ENCODE results near the gene LRRC7. TPM values are rescaled to one million over a fixed set of nuclear protein-coding genes. Genes with fewer than 3 reads are reported as not detected.
"Not testable (repeated sequence)": the region's sequence is repeated elsewhere in the genome, so short reads cannot be mapped to it uniquely, and the experiment has no call there.

The LRRC7 gene
- total RNA-seq, 1 donor from 2014 or later = 7.8 TPM

DNA sequence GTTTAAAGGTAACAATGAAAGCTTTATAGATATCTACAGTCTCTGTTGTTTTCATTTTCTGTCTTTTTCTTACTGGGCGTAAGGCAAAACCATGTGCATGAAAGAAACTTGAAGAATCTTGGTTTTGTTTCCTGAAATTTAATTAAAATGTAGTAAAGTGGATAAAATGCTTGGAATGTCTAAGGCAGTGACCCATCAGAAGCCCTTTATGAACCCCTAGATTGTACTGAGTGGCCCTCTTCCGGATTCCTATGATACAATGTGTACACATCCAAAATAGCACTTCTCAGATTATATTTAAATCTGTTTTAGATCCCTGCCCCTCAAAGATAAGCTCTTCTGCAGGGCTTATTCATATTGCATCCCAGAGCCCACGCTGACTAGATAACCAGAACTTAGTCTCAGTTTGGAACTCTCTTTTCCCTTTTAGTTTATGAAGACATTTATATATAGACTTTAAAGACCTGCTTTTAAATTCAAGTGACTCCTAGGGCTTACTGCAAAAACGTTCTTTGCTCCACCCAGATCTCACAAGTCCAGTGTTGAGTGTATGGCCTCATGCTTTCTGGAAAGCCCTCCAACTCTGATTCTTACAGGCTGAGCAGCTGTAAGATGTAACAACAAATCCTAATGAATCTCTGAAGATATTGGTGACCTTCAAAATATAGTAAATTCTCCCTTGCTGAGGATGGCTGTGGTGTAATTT lies 142.9 kb downstream of the LRRC7 start:
- DNase-seq (ENCODE audit: low spot score, unreplicated experiment) = no peak
- TF ChIP-seq, protein P1, sequence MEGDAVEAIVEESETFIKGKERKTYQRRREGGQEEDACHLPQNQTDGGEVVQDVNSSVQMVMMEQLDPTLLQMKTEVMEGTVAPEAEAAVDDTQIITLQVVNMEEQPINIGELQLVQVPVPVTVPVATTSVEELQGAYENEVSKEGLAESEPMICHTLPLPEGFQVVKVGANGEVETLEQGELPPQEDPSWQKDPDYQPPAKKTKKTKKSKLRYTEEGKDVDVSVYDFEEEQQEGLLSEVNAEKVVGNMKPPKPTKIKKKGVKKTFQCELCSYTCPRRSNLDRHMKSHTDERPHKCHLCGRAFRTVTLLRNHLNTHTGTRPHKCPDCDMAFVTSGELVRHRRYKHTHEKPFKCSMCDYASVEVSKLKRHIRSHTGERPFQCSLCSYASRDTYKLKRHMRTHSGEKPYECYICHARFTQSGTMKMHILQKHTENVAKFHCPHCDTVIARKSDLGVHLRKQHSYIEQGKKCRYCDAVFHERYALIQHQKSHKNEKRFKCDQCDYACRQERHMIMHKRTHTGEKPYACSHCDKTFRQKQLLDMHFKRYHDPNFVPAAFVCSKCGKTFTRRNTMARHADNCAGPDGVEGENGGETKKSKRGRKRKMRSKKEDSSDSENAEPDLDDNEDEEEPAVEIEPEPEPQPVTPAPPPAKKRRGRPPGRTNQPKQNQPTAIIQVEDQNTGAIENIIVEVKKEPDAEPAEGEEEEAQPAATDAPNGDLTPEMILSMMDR (IDR thresholded peaks at IDR 0.05; ENCODE audit: unreplicated experiment) = no peak
- Mint-ChIP-seq H3K27ac (no peak overlapping the region), H3K4me3 (ENCODE audit: low read depth) (no peak overlapping the region), H3K36me3 (ENCODE audit: insufficient read depth) (no peaks in the 10 kb centered on the region), H3K9me3 (ENCODE audit: low read depth) (no peaks in the 10 kb centered on the region), H3K4me1 (ENCODE audit: low read depth) (peaks cover 3% of the 10 kb centered on the region), H3K27me3 (no peaks in the 10 kb centered on the region)

DNA sequence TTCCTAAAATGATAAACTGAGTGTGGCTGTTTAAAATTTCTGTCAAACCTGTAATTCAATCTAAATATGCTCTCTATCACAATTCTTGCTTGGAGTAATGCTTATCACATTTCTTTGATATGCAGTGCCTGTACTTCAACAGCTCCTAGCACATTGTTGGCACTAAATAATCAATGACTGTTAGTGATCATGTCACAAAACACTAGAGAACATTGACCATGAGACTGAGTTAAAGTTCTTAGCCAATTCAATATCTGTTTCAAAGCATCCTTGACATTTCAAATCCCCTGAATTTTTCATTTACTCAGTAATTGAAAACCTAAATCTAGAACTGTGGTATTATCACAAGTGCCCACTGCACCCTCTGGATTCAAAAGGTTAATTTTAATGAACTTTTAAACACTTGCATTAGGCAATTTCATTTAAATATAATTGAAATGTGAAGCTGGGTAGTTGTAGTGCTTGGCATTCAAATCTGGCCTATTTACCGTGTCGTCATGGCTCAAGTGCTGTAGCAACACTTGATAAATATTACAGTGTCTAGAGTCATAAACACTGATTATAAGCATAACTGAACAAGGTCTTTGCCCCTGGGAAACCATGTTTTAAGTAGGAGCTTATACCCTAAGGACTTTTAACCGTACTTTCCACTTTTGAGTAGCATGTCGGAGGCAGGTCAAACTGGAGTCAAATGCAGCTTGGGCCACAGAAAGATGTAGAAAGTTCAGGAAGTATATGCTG lies 143.6 kb downstream of the LRRC7 start:
- TF ChIP-seq, protein P1 (IDR thresholded peaks at IDR 0.05; ENCODE audit: unreplicated experiment) = no peak
- Mint-ChIP-seq H3K27me3 (no peaks in the 10 kb centered on the region), H3K4me1 (ENCODE audit: low read depth) (peaks cover 3% of the 10 kb centered on the region), H3K27ac (no peak overlapping the region), H3K9me3 (ENCODE audit: low read depth) (no peaks in the 10 kb centered on the region), H3K4me3 (ENCODE audit: low read depth) (no peak overlapping the region), H3K36me3 (ENCODE audit: insufficient read depth) (no peaks in the 10 kb centered on the region)
- no peak for DNase-seq (ENCODE audit: low spot score, unreplicated experiment)

DNA sequence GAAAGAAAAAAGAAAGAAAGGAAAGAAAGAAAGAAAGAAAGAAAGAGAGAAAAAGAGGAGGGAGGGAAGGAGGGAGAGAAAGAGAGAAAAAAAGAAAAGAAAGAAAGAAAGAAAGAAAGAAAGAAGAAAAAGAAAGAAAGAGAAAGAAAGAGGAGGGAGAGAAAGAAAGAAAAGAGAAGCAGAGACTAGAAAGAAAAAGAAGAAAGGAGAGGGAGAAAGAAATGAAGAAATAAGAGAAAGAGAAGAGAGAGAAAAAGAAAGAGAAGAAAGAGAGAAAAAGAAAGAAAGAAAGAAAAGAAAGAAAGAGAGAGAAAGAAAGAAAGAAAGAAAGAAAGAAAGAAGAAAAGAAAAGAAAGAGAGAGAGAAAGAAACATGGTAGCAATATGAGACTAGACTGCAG lies 150.1 kb downstream of the LRRC7 start:
- DNase-seq (ENCODE audit: low spot score, unreplicated experiment); H3K36me3 Mint-ChIP-seq (ENCODE audit: insufficient read depth); H3K4me3 Mint-ChIP-seq (ENCODE audit: low read depth); H3K9me3 Mint-ChIP-seq (ENCODE audit: low read depth); H3K27ac Mint-ChIP-seq; H3K27me3 Mint-ChIP-seq; H3K4me1 Mint-ChIP-seq (ENCODE audit: low read depth): not testable (repeated sequence)

DNA sequence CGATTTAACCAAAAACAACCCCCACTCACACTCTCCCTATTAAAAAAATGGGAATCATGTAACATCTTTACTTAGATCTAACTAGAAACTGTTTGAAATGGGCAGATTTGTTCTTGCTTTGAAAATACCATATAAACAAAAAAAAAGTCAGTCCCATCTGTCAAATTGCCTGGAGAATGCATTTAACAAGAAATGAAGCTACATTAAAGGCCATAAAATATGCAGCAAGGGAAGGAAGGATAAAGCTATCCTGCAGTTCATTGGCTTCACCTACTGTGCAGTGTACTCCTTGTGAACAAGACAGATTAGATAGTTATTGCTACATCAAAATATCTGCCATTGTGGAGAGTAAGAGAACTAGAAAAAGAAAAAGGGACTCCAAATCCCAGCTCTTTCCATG lies 160.5 kb downstream of the LRRC7 start:
- Mint-ChIP-seq H3K4me1 (ENCODE audit: low read depth) (peaks cover 6% of the 10 kb centered on the region), H3K27me3 (no peaks in the 10 kb centered on the region), H3K9me3 (ENCODE audit: low read depth) (peaks cover 6% of the 10 kb centered on the region), H3K4me3 (ENCODE audit: low read depth) (no peak overlapping the region), H3K36me3 (ENCODE audit: insufficient read depth) (peaks cover 5% of the 10 kb centered on the region), H3K27ac (no peak overlapping the region)
- no peak for DNase-seq (ENCODE audit: low spot score, unreplicated experiment)
- TF ChIP-seq, protein P1 (IDR thresholded peaks at IDR 0.05; ENCODE audit: unreplicated experiment) = no peak

DNA sequence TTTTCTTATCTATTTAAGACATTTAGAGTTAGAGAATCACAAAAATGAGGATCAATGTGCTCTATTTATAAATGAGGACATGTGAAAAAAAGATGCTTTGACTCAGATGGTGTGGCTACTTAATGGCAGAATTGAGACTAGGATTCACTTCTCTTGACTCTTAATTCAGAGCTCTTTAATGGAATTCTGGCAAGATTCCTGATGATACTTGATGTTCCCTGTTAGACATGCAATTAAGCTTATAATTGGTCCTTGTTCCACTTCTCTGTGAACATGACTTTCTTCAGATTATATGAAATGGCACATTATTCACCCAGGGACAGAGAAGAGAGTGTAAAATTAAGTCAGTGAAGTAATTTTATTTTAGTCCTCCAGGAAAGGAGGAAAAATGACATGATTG lies 165.3 kb downstream of the LRRC7 start:
- H3K4me3 Mint-ChIP-seq (ENCODE audit: low read depth) = no peak overlapping the region
- TF ChIP-seq, protein P1 (IDR thresholded peaks at IDR 0.05; ENCODE audit: unreplicated experiment) = no peak
- H3K27ac Mint-ChIP-seq = no peak overlapping the region
- peaks cover 11% of the 10 kb centered on the region for H3K4me1 Mint-ChIP-seq (ENCODE audit: low read depth)
- peaks cover 16% of the 10 kb centered on the region for H3K9me3 Mint-ChIP-seq (ENCODE audit: low read depth)
- DNase-seq (ENCODE audit: low spot score, unreplicated experiment) = no peak
- no peaks in the 10 kb centered on the region for H3K27me3 Mint-ChIP-seq
- H3K36me3 Mint-ChIP-seq (ENCODE audit: insufficient read depth) = peaks cover 12% of the 10 kb centered on the region

All from progenitor cell of endocrine pancreas (in vitro differentiated cells).